Measurements from ENCODE around the gene IKZF1.

Gene IKZF1

GRCh38 chr7:50266635-50267386 lies 37.7 kb upstream of the IKZF1 start:
- no peaks in the 10 kb centered on the region for H3K79me2 ChIP-seq (ENCODE audit: insufficient read depth, low read length)
- peak overlapping the region; percentile 3 for H3K4me3 ChIP-seq (ENCODE audit: insufficient read depth, low read length, poor library complexity, severe bottlenecking)
- no peaks in the 10 kb centered on the region for H3K9me2 ChIP-seq (replicated peaks; ENCODE audit: insufficient read depth, low read length)
- peak overlapping the region; percentile 72 for H2AFZ ChIP-seq (ENCODE audit: low read depth, low read length, severe bottlenecking)
- H3K9me3 ChIP-seq (ENCODE audit: insufficient read depth, low read length) = no peaks in the 10 kb centered on the region
- peak overlapping the region; percentile 47 for H3K4me2 ChIP-seq (ENCODE audit: low read depth, low read length, poor library complexity, severe bottlenecking)
- TF ChIP-seq EZH2phosphoT487 (conservative IDR thresholded peaks at IDR 0.05; ENCODE audit: low read length) = no peak
- TF ChIP-seq, protein P1, sequence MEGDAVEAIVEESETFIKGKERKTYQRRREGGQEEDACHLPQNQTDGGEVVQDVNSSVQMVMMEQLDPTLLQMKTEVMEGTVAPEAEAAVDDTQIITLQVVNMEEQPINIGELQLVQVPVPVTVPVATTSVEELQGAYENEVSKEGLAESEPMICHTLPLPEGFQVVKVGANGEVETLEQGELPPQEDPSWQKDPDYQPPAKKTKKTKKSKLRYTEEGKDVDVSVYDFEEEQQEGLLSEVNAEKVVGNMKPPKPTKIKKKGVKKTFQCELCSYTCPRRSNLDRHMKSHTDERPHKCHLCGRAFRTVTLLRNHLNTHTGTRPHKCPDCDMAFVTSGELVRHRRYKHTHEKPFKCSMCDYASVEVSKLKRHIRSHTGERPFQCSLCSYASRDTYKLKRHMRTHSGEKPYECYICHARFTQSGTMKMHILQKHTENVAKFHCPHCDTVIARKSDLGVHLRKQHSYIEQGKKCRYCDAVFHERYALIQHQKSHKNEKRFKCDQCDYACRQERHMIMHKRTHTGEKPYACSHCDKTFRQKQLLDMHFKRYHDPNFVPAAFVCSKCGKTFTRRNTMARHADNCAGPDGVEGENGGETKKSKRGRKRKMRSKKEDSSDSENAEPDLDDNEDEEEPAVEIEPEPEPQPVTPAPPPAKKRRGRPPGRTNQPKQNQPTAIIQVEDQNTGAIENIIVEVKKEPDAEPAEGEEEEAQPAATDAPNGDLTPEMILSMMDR (IDR thresholded peaks at IDR 0.05; ENCODE audit: insufficient read depth, low read length, poor library complexity, severe bottlenecking) = no peak
- H3K9ac ChIP-seq (ENCODE audit: low read length) = peak overlapping the region; percentile 45
- H3K27me3 ChIP-seq (ENCODE audit: low read length) = no peaks in the 10 kb centered on the region
- peaks cover 30% of the 10 kb centered on the region for H3F3A ChIP-seq (ENCODE audit: insufficient read depth)
- H3K36me3 ChIP-seq (ENCODE audit: low read length) = no peaks in the 10 kb centered on the region
- peak overlapping the region; percentile 80 for H3K27ac ChIP-seq (ENCODE audit: low read depth, low read length)
- H4K20me1 ChIP-seq (ENCODE audit: low read depth, low read length) = no peaks in the 10 kb centered on the region

- Histone ChIP-seq H3K4me2 (ENCODE audit: low read depth, low read length, poor library complexity, severe bottlenecking) (peak overlapping the region; percentile 47), H3F3A (ENCODE audit: insufficient read depth) (peaks cover 30% of the 10 kb centered on the region), H3K4me3 (ENCODE audit: insufficient read depth, low read length, poor library complexity, severe bottlenecking) (peak overlapping the region; percentile 3), H4K20me1 (ENCODE audit: low read depth, low read length) (no peaks in the 10 kb centered on the region), H3K27ac (ENCODE audit: low read depth, low read length) (peak overlapping the region; percentile 80), H3K9me2 (replicated peaks; ENCODE audit: insufficient read depth, low read length) (no peaks in the 10 kb centered on the region), H3K9ac (ENCODE audit: low read length) (peak overlapping the region; percentile 45), H3K9me3 (ENCODE audit: insufficient read depth, low read length) (no peaks in the 10 kb centered on the region), H3K79me2 (ENCODE audit: insufficient read depth, low read length) (no peaks in the 10 kb centered on the region), H2AFZ (ENCODE audit: low read depth, low read length, severe bottlenecking) (peak overlapping the region; percentile 72), H3K36me3 (ENCODE audit: low read length) (no peaks in the 10 kb centered on the region), H3K27me3 (ENCODE audit: low read length) (no peaks in the 10 kb centered on the region)
- no peak for TF ChIP-seq EZH2phosphoT487 (conservative IDR thresholded peaks at IDR 0.05; ENCODE audit: low read length)
- TF ChIP-seq, protein P1 (IDR thresholded peaks at IDR 0.05; ENCODE audit: insufficient read depth, low read length, poor library complexity, severe bottlenecking) = no peak
Measured at GRCh38 chr7:50267525-50268041, 36.9 kb upstream of the IKZF1 start.

DNA sequence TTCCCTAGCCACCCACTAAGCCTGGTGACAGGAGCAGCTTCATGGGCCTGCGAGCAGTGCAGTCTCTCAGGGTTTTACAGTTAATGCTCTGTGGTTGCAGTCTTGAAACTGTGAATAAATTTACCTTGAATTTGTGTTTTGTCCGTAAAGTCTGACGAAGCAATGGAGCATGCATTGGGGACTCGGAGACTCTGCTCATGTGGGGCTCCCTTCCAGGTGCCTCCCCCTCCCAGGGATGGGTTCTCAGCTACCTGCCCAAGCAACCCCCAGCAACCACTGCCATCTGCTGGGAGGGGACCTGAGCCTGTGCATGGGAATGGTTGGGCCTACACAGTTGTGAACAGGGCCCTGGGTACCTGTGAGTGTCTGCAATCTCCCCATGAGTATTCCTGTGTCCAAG lies 36.3 kb upstream of the IKZF1 start:
- TF ChIP-seq EZH2phosphoT487 (conservative IDR thresholded peaks at IDR 0.05; ENCODE audit: low read length) = no peak
- TF ChIP-seq, protein P1 (IDR thresholded peaks at IDR 0.05; ENCODE audit: insufficient read depth, low read length, poor library complexity, severe bottlenecking) = peak; percentile 37
- Histone ChIP-seq H3K27ac (ENCODE audit: low read depth, low read length) (peak overlapping the region; percentile 80), H3K27me3 (ENCODE audit: low read length) (no peaks in the 10 kb centered on the region), H3K4me3 (ENCODE audit: insufficient read depth, low read length, poor library complexity, severe bottlenecking) (no peak overlapping the region), H3K9me3 (ENCODE audit: insufficient read depth, low read length) (no peaks in the 10 kb centered on the region), H4K20me1 (ENCODE audit: low read depth, low read length) (no peaks in the 10 kb centered on the region), H3K36me3 (ENCODE audit: low read length) (no peaks in the 10 kb centered on the region), H3K4me2 (ENCODE audit: low read depth, low read length, poor library complexity, severe bottlenecking) (peak overlapping the region; percentile 47), H3K9ac (ENCODE audit: low read length) (peak overlapping the region; percentile 45), H3F3A (ENCODE audit: insufficient read depth) (peaks cover 30% of the 10 kb centered on the region), H3K79me2 (ENCODE audit: insufficient read depth, low read length) (no peaks in the 10 kb centered on the region), H3K9me2 (replicated peaks; ENCODE audit: insufficient read depth, low read length) (no peaks in the 10 kb centered on the region), H2AFZ (ENCODE audit: low read depth, low read length, severe bottlenecking) (peak overlapping the region; percentile 72)

Measured in SU-DHL-6 (cell line).